HepG2 (cell line): Measurements from ENCODE around the gene FN1. TPM values are rescaled to one million over a fixed set of nuclear protein-coding genes. Genes with fewer than 3 reads are reported as not detected.
A peak's percentile ranks its signal among the peaks of the same experiment; 100 is the strongest.

Experiments used
- FIP1L1 ChIP-seq: fragments of 200-400 bp; formaldehyde crosslinking; IDR thresholded peaks from 2 replicates; pipeline ENCODE4 v1.6.1; 2018; ENCODE audit warnings: low read depth, mild to moderate bottlenecking, low read length, moderate library complexity, borderline replicate concordance; ENCODE audit not compliant: insufficient read depth
- FOXJ3 ChIP-seq: sonication (generic); formaldehyde crosslinking; IDR thresholded peaks from 2 replicates; pipeline ENCODE4 v1.4.0; 2020; ENCODE audit warnings: missing genetic modification reagents, mild to moderate bottlenecking, borderline replicate concordance
- HES4 ChIP-seq: sonication (generic); formaldehyde crosslinking; IDR thresholded peaks from 2 replicates; pipeline ENCODE4 v1.9.0; 2021; ENCODE audit warnings: mild to moderate bottlenecking, missing genetic modification reagents, borderline replicate concordance
- HNF1B ChIP-seq: sonication (generic); formaldehyde crosslinking; IDR thresholded peaks from 2 replicates; pipeline ENCODE4 v1.5.1; 2020; ENCODE audit warnings: mild to moderate bottlenecking, moderate library complexity, missing genetic modification reagents
- KLF16 ChIP-seq, 2 experiments: sonication (generic) in 1 of 2; formaldehyde crosslinking in 1 of 2; IDR thresholded peaks; 2 replicates each; pipeline versions ENCODE4 v1.6.1 to v1.8.0; 2016 to 2023; ENCODE audit warnings: missing genetic modification reagents in 2 of 2, missing compliant biosample characterization in 1 of 2
- MLX ChIP-seq: IDR thresholded peaks from 2 replicates; pipeline ENCODE4 v1.6.1; 2016
- POLR2A ChIP-seq, 2 experiments: IDR thresholded peaks; 2 replicates each; pipeline ENCODE4 v1.6.1; 2011; ENCODE audit warnings: low read depth in 2 of 2, low read length in 2 of 2, mild to moderate bottlenecking in 1 of 2, moderate library complexity in 1 of 2; ENCODE audit not compliant: insufficient read depth in 1 of 2
- POLR2AphosphoS2 ChIP-seq: IDR thresholded peaks from 2 replicates; pipeline ENCODE4 v1.6.1; 2011; ENCODE audit warnings: low read depth, low read length, improper control_type of control experiment
- POLR2AphosphoS5 ChIP-seq: IDR thresholded peaks from 2 replicates; pipeline ENCODE4 v1.6.1; 2012; ENCODE audit warnings: low read depth, low read length
- POLR2G ChIP-seq: fragments of 200-400 bp; formaldehyde crosslinking; IDR thresholded peaks from 2 replicates; pipeline ENCODE4 v1.6.1; 2018; ENCODE audit warnings: mild to moderate bottlenecking, low read depth, low read length, moderate library complexity
- SALL1 ChIP-seq: sonication (generic); formaldehyde crosslinking; IDR thresholded peaks from 2 replicates; pipeline ENCODE4 v1.8.0; 2022; ENCODE audit warnings: mild to moderate bottlenecking, missing genetic modification reagents
- SRSF4 ChIP-seq: fragments of 200-400 bp; formaldehyde crosslinking; IDR thresholded peaks from one replicate; pipeline ENCODE4 v1.6.1; 2018; ENCODE audit warnings: mild to moderate bottlenecking, low read depth, low read length, moderate library complexity; ENCODE audit not compliant: poor library complexity, severe bottlenecking
- TARDBP ChIP-seq: sonication (generic); formaldehyde crosslinking; IDR thresholded peaks from 2 replicates; pipeline ENCODE4 v1.8.0; 2022; ENCODE audit warnings: mild to moderate bottlenecking, missing genetic modification reagents
- ZNF232 ChIP-seq: sonication (generic); formaldehyde crosslinking; IDR thresholded peaks from 2 replicates; pipeline ENCODE4 v1.4.0; 2020; ENCODE audit warnings: missing genetic modification reagents, borderline replicate concordance
- ZNF256 ChIP-seq: sonication (generic); formaldehyde crosslinking; conservative IDR thresholded peaks from 2 replicates; pipeline ENCODE4 v1.4.0; 2020; ENCODE audit warnings: missing genetic modification reagents
- ZNF552 ChIP-seq: sonication (generic); formaldehyde crosslinking; IDR thresholded peaks from 2 replicates; pipeline ENCODE4 v1.9.0; 2022; ENCODE audit warnings: missing genetic modification reagents, mild to moderate bottlenecking, borderline replicate concordance
- ZNF577 ChIP-seq: sonication (generic); formaldehyde crosslinking; IDR thresholded peaks from 2 replicates; pipeline ENCODE4 v1.4.0; 2020; ENCODE audit warnings: mild to moderate bottlenecking, low read depth, missing genetic modification reagents, borderline replicate concordance
- ZNF605 ChIP-seq: sonication (generic); formaldehyde crosslinking; IDR thresholded peaks from 2 replicates; pipeline ENCODE4 v1.8.0; 2022; ENCODE audit warnings: mild to moderate bottlenecking, missing genetic modification reagents
- ZNF674 ChIP-seq: sonication (generic); formaldehyde crosslinking; IDR thresholded peaks from 2 replicates; pipeline ENCODE4 v1.5.0; 2020; ENCODE audit warnings: low read depth, mild to moderate bottlenecking, missing genetic modification reagents
- ZNF773 ChIP-seq: sonication (generic); formaldehyde crosslinking; IDR thresholded peaks from 2 replicates; pipeline ENCODE4 v1.4.0; 2020; ENCODE audit warnings: missing genetic modification reagents, borderline replicate concordance
- ZSCAN29 ChIP-seq: sonication (generic); formaldehyde crosslinking; conservative IDR thresholded peaks from 2 replicates; pipeline ENCODE4 v1.4.0; 2020; ENCODE audit warnings: mild to moderate bottlenecking, missing genetic modification reagents
- polyA plus RNA-seq, 8 experiments: library from polyadenylated mRNA; depleted of rRNA in 3 of 8; stranded (reverse) in 7 of 8; unstranded in 1 of 8; fragments of >200 nt; fragmentation: Illumina TruSeq in 4 of 8; extraction: Trizol in 4 of 8; gene quantifications; 2 replicates each; pipeline versions ENCODE4 v1.2.1 to v1.2.3, GENCODE V29; 2011 to 2016; ENCODE audit warnings: low read depth in 4 of 8, missing spikeins in 1 of 8, mixed read lengths in 1 of 8; ENCODE audit not compliant: insufficient read depth in 1 of 8
- total RNA-seq, 5 experiments: library from RNA; depleted of rRNA; stranded (reverse); fragments of >200 nt; fragmentation: Illumina TruSeq; extraction: Trizol; gene quantifications; 2 replicates each; pipeline ENCODE4 v1.2.3, GENCODE V29; 2016; ENCODE audit warnings: low read depth in 1 of 5
- TF ChIP-seq, protein P1 (sequence below): conservative IDR thresholded peaks from 2 replicates; pipeline ENCODE4 v1.6.1; 2018; ENCODE audit warnings: missing genetic modification reagents
- TF ChIP-seq, protein P2 (sequence below): sonication (generic); formaldehyde crosslinking; IDR thresholded peaks from 2 replicates; pipeline ENCODE4 v1.5.1; 2020; ENCODE audit warnings: mild to moderate bottlenecking, missing genetic modification reagents

Gene FN1
- total and polyA plus RNA-seq, 2 of the 13 experiments (the other 11 are each of a cell fraction or from before 2014, with no cell fraction given): 1,847 to 6,471 TPM

GRCh38 chr2:215388002-215388728 lies 47.7 kb downstream of the FN1 start (continued):
- TF ChIP-seq ZSCAN29 (no peak), TARDBP (0 out of 2 replicates have a peak, but pooled peaks have one; percentile 41), ZNF577 (CRISPR knock-in tag) (no peak), SRSF4 (peak; percentile 75), FIP1L1 (no peak), HES4 (CRISPR knock-in tag) (0 out of 2 replicates have a peak, but pooled peaks have one; percentile 28), ZNF773 (CRISPR knock-in tag) (no peak), ZNF552 (CRISPR knock-in tag) (0 out of 2 replicates have a peak, but pooled peaks have one; percentile 23), ZNF674 (no peak), ZNF605 (CRISPR knock-in tag) (0 out of 2 replicates have a peak, but pooled peaks have one; percentile 31), POLR2AphosphoS2 (peak; percentile 73; the same call in 1 of the 2 replicates), POLR2G (peak; percentile 64), KLF16 (CRISPR knock-in tag; IDR thresholded peaks at IDR 0.05) (no peak), FOXJ3 (CRISPR knock-in tag) (no peak), MLX (CRISPR knock-in tag) (no peak), POLR2A (IDR thresholded peaks at IDR 0.05; ENCODE audit: insufficient read depth in 1 of 2, low read depth in 2 of 2, low read length in 2 of 2) (peak; percentile 48 to 51; a peak in 3 of 4 replicates), HNF1B (CRISPR knock-in tag) (no peak), SALL1 (peak; percentile 33; the same call in 1 of the 2 replicates), POLR2AphosphoS5 (peak; percentile 55; the same call in 1 of the 2 replicates), ZNF232 (CRISPR knock-in tag) (peak; percentile 21; the same call in 1 of the 2 replicates), ZNF256 (CRISPR knock-in tag) (no peak)
- TF ChIP-seq, protein P1, sequence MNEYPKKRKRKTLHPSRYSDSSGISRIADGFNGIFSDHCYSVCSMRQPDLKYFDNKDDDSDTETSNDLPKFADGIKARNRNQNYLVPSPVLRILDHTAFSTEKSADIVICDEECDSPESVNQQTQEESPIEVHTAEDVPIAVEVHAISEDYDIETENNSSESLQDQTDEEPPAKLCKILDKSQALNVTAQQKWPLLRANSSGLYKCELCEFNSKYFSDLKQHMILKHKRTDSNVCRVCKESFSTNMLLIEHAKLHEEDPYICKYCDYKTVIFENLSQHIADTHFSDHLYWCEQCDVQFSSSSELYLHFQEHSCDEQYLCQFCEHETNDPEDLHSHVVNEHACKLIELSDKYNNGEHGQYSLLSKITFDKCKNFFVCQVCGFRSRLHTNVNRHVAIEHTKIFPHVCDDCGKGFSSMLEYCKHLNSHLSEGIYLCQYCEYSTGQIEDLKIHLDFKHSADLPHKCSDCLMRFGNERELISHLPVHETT: no peak
- TF ChIP-seq, protein P2, sequence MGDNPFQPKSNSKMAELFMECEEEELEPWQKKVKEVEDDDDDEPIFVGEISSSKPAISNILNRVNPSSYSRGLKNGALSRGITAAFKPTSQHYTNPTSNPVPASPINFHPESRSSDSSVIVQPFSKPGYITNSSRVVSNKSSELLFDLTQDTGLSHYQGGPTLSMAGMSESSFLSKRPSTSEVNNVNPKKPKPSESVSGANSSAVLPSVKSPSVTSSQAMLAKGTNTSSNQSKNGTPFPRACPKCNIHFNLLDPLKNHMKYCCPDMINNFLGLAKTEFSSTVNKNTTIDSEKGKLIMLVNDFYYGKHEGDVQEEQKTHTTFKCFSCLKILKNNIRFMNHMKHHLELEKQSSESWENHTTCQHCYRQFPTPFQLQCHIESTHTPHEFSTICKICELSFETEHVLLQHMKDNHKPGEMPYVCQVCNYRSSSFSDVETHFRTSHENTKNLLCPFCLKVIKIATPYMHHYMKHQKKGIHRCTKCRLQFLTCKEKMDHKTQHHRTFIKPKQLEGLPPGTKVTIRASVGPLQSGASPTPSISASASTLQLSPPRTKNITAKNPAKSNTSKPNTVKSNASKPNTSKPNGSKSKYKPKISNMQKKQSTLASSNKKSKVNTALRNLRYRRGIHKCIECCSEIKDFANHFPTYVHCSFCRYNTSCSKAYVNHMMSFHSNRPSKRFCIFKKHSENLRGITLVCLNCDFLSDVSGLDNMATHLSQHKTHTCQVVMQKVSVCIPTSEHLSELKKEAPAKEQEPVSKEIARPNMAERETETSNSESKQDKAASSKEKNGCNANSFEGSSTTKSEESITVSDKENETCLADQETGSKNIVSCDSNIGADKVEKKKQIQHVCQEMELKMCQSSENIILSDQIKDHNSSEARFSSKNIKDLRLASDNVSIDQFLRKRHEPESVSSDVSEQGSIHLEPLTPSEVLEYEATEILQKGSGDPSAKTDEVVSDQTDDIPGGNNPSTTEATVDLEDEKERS (CRISPR knock-in tag): no peak
